Measurements from ENCODE around the gene POLR3E. TPM values are rescaled to one million over a fixed set of nuclear protein-coding genes. Genes with fewer than 3 reads are reported as not detected.
"Not testable (repeated sequence)": the region's sequence is repeated elsewhere in the genome, so short reads cannot be mapped to it uniquely, and the experiment has no call there.

POLR3E gene
- total and polyA plus RNA-seq, 4 donors: 16.0 to 42.9 (median 18.3) TPM

DNA sequence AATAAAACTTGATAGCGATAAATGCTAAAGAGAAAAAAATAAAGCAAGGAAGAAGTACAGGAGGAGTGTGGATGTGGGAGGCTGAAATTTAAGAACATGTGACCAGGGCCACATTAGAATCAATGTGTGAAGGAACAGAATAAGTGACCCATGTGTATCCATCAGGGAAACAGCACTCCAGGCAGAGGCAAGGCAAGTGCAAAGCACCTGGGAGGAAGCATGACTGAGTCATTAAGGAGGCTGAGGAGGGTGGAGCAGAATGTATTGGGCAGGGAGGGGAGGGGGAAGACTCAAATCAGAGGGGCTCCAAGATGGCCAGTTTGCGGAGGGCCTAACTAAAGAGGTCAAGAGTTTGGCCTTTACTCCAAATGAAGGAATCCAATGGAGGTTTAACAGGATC lies 69.2 kb downstream of the POLR3E start:
- Histone ChIP-seq H3K9me3 (ENCODE audit: control insufficient read depth in 4 of 4, low read length in 3 of 4) (no peaks in the 10 kb centered on the region), H3K27ac (ENCODE audit: low read depth in 1 of 2, low read length in 2 of 2) (no peak overlapping the region)
- WGBS: 95% methylated on average over 2 of the region's 2 CpGs

DNA sequence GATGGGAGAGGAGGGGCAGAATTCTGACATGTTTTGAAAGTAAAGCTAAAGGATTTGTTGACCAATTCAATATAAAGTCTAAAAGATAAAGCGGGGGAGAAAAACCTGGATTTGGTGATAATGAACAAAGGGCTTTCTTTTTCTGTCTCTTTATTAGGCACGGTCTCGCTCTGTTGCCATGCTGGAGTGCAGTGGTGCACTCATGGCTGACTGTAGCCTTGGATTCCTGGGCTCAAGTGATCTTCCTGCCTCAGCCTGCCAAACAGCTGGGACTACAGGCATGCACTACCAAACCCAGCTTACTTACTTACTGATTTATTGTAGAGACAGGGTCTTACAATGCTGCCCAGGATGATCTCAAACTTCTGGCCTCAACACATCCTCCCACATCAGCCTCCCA lies 69.7 kb downstream of the POLR3E start:
- 96% methylated on average over 3 of the region's 3 CpGs for WGBS
- no peak for DNase-seq (ENCODE audit: low spot score)
- H3K27ac ChIP-seq (ENCODE audit: low read depth in 1 of 2, low read length in 2 of 2): no peak overlapping the region

More for the DNA sequence above, 69.2 kb downstream of the POLR3E start:
- Histone ChIP-seq H3K4me1 (ENCODE audit: control insufficient read depth in 4 of 4, insufficient read depth in 4 of 4, low read length in 3 of 4) (peaks cover 0 to 20% (median 4%) of the 10 kb centered on the region in 4 donors), H3K4me3 (ENCODE audit: low read depth in 1 of 3, low read length in 3 of 3) (no peak overlapping the region), H3K36me3 (ENCODE audit: control insufficient read depth in 4 of 4, insufficient read depth in 3 of 4, low read depth in 1 of 4, low read length in 3 of 4) (peaks cover 0 to 9% (median 7%) of the 10 kb centered on the region in 4 donors), H3K27me3 (ENCODE audit: control insufficient read depth in 4 of 4, insufficient read depth in 4 of 4, low read length in 3 of 4) (no peaks in the 10 kb centered on the region), H3K9ac (ENCODE audit: low read depth in 1 of 2, low read length in 2 of 2) (no peak overlapping the region)
- TF ChIP-seq FOXA1 (IDR thresholded peaks at IDR 0.05): no peak
- TF ChIP-seq RAD21 (IDR thresholded peaks at IDR 0.05): no peak
- TF ChIP-seq TAF1 (conservative IDR thresholded peaks at IDR 0.05): no peak
- TF ChIP-seq CTCF (IDR thresholded peaks at IDR 0.05; ENCODE audit: low read depth, low read length, missing input control): no peak
- DNase-seq (ENCODE audit: low spot score): no peak

DNA sequence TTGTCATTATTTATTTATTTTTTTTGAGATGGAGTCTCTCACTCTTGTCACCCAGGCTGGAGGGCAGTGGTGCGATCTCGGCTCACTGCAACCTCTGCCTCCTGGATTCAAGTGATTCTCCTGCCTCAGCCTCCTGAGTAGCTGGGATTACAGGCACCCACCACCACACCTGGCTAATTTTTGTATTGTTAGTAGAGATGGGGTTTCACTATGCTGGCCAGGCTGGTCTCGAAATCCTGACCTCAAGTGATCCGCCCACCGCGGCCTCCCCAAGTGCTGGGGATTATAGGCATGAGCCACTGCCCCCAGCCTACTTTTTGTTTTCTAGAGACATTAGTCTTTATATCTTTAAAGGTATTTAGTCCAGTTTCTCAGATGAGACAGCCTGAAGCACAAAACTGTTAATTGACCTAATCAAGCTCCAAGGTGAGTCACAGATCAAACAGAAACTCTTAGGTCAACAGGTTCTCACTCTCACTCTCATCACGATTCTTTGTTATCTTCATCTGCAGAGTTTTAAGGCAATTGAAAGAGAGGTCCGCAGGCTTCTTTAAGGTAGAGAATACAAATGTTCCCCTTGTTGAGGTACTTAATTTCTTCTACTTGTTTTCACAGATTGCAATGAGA lies 71.1 kb downstream of the POLR3E start:
- DNase-seq (ENCODE audit: low spot score); H3K36me3 ChIP-seq (ENCODE audit: control insufficient read depth in 4 of 4, insufficient read depth in 3 of 4, low read depth in 1 of 4, low read length in 3 of 4); H3K4me3 ChIP-seq (ENCODE audit: low read depth in 1 of 3, low read length in 3 of 3); H3K9me3 ChIP-seq (ENCODE audit: control insufficient read depth in 4 of 4, low read length in 3 of 4); H3K27me3 ChIP-seq (ENCODE audit: control insufficient read depth in 4 of 4, insufficient read depth in 4 of 4, low read length in 3 of 4); H3K9ac ChIP-seq (ENCODE audit: low read depth in 1 of 2, low read length in 2 of 2): not testable (repeated sequence)
- H3K4me1 ChIP-seq (ENCODE audit: control insufficient read depth in 4 of 4, insufficient read depth in 4 of 4, low read length in 3 of 4): peaks cover 5 to 34% (median 11%) of the 10 kb centered on the region in 4 donors
- 89% methylated on average over 8 of the region's 8 CpGs for WGBS
- H3K27ac ChIP-seq (ENCODE audit: low read depth in 1 of 2, low read length in 2 of 2): peak overlapping the region in 1 of 2 donors; percentile 61

More for the DNA sequence above, 69.7 kb downstream of the POLR3E start:
- Histone ChIP-seq H3K36me3 (ENCODE audit: control insufficient read depth in 4 of 4, insufficient read depth in 3 of 4, low read depth in 1 of 4, low read length in 3 of 4) (peaks cover 0 to 9% (median 7%) of the 10 kb centered on the region in 4 donors), H3K9me3 (ENCODE audit: control insufficient read depth in 4 of 4, low read length in 3 of 4) (no peaks in the 10 kb centered on the region), H3K27me3 (ENCODE audit: control insufficient read depth in 4 of 4, insufficient read depth in 4 of 4, low read length in 3 of 4) (no peaks in the 10 kb centered on the region), H3K4me1 (ENCODE audit: control insufficient read depth in 4 of 4, insufficient read depth in 4 of 4, low read length in 3 of 4) (peaks cover 0 to 20% (median 5%) of the 10 kb centered on the region in 4 donors), H3K9ac (ENCODE audit: low read depth in 1 of 2, low read length in 2 of 2) (no peak overlapping the region), H3K4me3 (ENCODE audit: low read depth in 1 of 3, low read length in 3 of 3) (no peak overlapping the region)
- TF ChIP-seq HNF4G (IDR thresholded peaks at IDR 0.05) (no peak), REST (IDR thresholded peaks at IDR 0.05) (no peak), TAF1 (conservative IDR thresholded peaks at IDR 0.05) (no peak), FOXA1 (IDR thresholded peaks at IDR 0.05) (no peak), SP1 (IDR thresholded peaks at IDR 0.05) (no peak), FOXA2 (IDR thresholded peaks at IDR 0.05) (no peak), EGR1 (IDR thresholded peaks at IDR 0.05; ENCODE audit: low read depth in 2 of 2) (no peak), RXRA (IDR thresholded peaks at IDR 0.05) (no peak), GABPA (IDR thresholded peaks at IDR 0.05 in 1 of 2, conservative IDR thresholded peaks at IDR 0.05 in 1 of 2) (no peak), YY1 (IDR thresholded peaks at IDR 0.05) (no peak), RAD21 (IDR thresholded peaks at IDR 0.05) (no peak)
- TF ChIP-seq, protein P1, sequence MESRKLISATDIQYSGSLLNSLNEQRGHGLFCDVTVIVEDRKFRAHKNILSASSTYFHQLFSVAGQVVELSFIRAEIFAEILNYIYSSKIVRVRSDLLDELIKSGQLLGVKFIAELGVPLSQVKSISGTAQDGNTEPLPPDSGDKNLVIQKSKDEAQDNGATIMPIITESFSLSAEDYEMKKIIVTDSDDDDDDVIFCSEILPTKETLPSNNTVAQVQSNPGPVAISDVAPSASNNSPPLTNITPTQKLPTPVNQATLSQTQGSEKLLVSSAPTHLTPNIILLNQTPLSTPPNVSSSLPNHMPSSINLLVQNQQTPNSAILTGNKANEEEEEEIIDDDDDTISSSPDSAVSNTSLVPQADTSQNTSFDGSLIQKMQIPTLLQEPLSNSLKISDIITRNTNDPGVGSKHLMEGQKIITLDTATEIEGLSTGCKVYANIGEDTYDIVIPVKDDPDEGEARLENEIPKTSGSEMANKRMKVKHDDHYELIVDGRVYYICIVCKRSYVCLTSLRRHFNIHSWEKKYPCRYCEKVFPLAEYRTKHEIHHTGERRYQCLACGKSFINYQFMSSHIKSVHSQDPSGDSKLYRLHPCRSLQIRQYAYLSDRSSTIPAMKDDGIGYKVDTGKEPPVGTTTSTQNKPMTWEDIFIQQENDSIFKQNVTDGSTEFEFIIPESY (IDR thresholded peaks at IDR 0.05): no peak
